KBM-7 (cell line): ENCODE measurements around the gene SUGCT.

Experiments used
- DNase-seq: peaks from one replicate; pipeline ENCODE4 v3.0.0-alpha.2; 2015
- in situ Hi-C: fragments of 300-500 bp; cut with MboI; formaldehyde crosslinking; loops from 2 replicates; pipeline ENCODE4 v1.14.3; 2020; ENCODE audit warnings: low sequenced_read_pairs, low pct_unique_long_range_greater_than_20kb, mixed read lengths

Gene SUGCT

DNA sequence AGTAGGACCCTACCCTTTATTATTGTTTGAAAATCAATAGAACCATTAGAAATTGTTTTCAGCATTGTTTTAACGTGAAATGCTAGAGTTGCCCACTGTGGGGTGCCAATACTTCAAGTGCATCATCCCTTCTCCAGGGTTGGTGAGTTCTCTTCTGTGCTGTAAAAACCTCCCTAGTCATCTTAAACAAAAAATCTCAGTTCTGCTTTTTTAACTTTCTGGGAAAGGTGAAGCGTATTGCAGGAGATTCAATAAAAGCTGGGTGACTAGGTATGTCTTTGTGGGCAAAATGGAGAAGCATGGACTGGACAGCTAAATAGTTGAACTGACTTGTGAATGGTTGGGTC lies 699.1 kb downstream of the SUGCT start:
- in situ Hi-C loops = no loop called here
- no peak for DNase-seq

- in situ Hi-C loops = no loop called here
- DNase-seq = peak; percentile 8
These were observed 701.4 kb downstream of the SUGCT start for GRCh38 chr7:40836218-40836617.

GRCh38 chr7:40839881-40840280 lies 705.1 kb downstream of the SUGCT start:
- in situ Hi-C loops = no loop called here
- DNase-seq = no peak

DNA sequence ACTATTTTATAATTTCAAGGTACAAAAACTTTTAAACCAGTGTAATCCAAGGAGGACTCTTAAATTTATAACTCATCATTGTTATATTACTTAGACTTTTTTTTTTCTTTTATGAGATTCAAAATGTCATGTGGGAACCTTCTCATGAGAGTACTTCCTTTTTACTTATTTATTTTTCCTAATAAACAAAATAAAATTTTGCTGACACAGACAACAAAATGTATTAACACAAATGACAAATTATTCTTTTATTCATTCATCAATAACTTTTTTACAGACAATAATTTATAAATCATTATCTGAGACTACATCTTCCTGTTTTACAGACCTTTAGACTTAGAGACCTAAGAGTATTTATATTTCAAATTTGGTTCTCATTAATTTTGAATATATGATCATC lies 706.2 kb downstream of the SUGCT start:
- in situ Hi-C loops = no loop called here
- DNase-seq = no peak

DNA sequence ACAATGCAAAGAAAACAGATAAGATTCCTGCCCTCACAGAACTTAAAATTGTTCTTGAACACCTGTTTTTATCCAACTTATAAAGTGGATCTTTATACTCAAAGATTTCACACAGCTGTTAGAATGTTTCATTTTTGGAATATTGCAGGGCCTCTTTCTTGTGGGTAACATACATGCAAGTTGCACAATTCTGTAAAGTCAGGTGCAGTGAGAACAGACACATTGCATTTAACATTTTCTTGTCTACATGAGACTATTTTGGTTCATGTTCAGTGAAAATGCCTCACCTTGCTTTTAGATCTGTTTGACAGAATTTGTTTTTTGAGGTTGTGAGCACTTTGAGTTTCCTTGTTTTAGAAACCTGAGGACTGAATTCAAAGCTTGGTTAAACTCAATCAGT lies 707.8 kb downstream of the SUGCT start:
- in situ Hi-C loops = no loop called here
- DNase-seq = no peak

DNA sequence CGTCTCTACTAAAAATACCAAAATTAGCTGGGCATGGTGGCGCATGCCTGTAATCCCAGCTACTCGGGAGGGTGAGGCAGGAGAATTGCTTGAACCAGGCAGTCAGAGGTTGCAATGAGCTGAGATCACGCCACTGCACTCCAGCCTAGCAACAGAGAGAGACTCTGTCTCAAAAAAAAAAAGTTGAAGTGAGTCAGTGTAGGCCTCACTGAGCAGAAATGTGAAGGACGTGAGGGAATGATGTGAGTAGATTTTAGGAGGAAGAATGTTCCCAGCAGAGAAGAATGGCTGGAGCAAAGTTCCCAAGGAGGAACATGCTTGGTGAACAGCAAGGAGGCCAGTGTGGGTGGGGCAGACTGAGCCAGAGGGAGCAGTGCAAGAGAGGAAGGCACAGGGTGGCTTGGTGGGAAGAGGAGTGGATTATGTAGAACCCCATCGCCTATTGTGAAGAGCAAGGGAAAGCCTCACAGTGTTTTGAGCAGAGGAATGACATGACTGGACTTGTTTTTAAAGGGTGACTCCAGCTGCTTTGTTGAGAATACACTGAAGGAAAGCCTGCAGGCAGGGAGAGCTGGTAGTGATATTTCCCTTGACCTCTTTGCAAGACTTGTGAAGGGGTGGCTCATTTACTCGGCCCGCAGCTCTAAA lies 708.7 kb downstream of the SUGCT start:
- in situ Hi-C loops = no loop called here

DNA sequence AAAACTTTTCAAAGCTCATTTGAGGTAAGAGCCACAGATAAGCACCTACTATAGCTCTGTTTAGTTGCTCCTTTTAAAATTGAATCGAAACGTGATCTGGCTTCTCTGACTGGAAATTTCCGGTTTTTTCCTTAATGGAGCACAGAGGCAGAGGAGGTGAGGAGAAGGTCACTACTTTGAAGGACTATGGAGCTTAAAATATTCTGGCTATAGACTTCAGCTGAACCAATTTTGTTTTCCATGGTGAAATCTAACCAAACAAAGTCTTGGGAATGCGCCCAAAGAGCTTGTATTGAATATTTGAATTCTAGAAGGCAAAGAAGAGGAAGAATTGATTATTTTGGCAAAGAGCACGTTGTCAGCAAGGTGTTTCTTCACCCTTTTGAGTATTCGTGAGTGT lies 711.1 kb downstream of the SUGCT start:
- no peak for DNase-seq
- in situ Hi-C loops = no loop called here

More for the DNA sequence above, 708.7 kb downstream of the SUGCT start:
- DNase-seq = no peak

DNA sequence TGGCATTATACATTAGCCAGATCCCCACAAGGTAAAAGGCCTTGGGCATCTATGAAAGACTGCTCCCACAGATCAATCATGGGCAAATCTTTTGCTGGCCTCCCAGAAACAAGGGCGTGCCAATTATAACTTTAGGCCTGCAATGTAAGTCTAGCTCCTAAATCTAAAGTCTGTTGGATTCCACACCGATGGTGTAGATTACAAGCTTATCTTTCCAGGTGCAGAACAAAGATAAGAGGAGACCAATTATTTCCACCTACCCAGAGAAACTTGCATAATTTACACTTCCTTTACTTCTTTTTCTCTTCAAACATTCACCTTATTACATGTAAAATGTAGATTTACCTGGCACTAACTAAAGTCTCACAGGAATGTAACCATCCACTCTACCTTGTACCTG lies 713.1 kb downstream of the SUGCT start:
- DNase-seq = no peak
- in situ Hi-C loops = no loop called here

DNA sequence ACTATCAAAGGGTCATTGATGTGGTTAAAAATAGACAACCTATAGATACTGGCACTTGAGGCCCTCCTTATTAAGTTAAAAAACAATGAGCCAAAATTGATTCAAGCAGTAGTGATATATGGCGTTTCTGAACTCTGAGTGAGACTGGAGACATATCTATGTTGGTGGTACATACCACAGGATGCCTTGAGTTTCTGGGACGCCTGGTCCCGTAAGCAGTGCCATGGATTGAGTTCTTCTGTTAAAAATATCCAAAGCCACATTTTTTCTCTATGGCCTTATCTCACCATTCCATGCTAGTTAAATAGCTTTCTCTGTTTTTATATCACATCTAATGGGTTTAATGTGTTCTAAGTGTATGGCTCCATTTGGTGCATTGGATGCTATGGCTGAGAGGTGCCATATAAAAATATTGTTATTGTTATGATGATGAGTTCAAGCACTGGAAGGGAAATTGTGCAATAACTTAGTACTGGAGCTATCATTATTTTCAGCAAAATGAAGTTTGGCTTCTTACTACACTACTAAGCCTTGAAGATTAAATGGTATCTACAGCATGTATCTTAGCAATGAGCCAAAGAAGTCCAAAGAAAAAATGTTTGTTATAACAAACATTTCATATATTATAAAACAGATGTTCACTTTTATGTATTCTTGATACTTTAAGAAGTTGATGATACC lies 713.9 kb downstream of the SUGCT start:
- in situ Hi-C loops = no loop called here
- DNase-seq = no peak

DNA sequence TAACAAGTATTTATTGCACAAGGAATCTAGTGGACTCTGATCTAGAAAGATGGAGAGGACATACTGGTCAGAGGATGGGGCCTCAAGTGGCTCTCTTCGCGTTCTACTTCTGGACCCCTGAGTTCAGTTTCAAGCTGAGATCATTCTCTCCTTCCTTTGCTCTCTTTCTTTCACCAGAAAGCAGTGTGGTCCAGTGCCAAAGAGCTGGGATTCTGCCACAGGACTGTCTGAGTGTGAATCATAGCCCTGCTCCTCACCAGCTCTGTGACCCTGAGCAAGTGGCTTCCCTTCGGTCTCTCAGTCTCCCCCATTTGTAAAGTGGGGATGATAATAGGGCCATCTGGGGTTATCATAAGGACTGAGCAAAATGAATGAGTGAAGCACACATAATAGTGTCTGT lies 715.2 kb downstream of the SUGCT start:
- DNase-seq = no peak

DNA sequence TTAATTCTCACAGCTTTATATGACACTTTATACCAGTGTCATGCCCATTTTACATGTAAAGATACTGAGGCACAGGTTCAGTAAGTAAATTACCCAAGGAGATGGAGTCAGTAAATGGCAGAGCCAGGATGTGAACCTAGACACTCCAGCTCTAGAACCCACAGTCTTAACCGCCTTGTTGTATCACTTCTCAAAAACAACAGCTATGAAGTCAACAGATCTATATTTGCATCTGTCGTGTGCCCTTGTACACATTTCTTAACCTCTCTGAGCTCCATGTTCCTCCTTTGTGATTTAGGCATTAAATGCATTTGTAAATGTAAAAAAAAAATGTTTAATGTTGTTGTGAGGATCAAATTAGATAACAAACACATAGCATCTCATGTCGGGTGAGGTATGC lies 716.2 kb downstream of the SUGCT start:
- in situ Hi-C loops = no loop called here
- no peak for DNase-seq

More for the DNA sequence above, 715.2 kb downstream of the SUGCT start:
- in situ Hi-C loops = no loop called here

GRCh38 chr7:40859076-40859475 lies 724.3 kb downstream of the SUGCT start:
- in situ Hi-C loops = no loop called here
- DNase-seq = no peak

GRCh38 chr7:40859965-40860543 lies 725.2 kb downstream of the SUGCT start:
- no peak for DNase-seq
- in situ Hi-C loops = no loop called here

GRCh38 chr7:40865441-40866233 lies 730.8 kb downstream of the SUGCT start:
- DNase-seq = no peak
- in situ Hi-C loops = no loop called here

GRCh38 chr7:40866601-40867000 lies 731.8 kb downstream of the SUGCT start:
- in situ Hi-C loops = no loop called here
- DNase-seq = no peak

DNA sequence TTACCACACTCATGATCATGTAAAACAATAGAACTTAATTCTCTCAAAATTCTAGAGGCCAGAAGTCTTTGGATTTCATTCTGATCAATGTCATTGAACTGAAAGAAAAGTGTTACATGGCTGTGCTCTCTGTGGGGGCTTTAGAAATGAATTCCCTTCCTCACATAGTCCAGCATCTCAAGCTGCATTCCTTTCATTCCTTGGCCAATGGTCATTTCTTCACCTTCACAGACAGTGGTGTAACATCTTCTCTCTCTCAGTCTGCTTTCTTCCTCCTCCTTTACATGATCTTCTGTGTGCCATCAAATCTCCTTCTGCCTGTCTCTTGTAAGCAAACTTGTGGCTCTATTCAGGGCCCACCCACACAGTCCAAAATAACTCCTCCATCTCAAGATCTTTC lies 735.3 kb downstream of the SUGCT start:
- DNase-seq = no peak
- in situ Hi-C loops = no loop called here

DNA sequence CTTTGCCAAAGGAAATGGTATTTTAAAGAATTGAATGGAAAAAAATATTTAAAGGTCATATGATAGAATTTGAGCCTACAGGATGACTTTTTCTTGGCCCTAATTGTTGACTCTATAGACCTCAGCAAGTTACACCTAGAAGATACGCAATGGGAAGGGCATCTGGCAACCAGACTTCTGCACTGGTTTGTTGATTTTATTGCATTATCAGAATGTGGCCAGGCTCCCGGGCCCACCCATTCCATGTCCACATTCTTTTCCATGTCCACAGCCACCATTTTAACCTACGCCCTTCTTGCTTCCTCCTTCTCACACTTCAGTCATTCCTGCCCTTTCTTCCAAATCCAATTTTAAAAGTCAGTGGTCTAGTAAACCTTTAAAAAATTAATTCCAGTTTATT lies 738.4 kb downstream of the SUGCT start:
- in situ Hi-C loops = no loop called here
- DNase-seq = no peak

GRCh38 chr7:40874756-40875155 lies 740.0 kb downstream of the SUGCT start:
- in situ Hi-C loops = no loop called here
- no peak for DNase-seq

- no peak for DNase-seq
- in situ Hi-C loops = no loop called here
These were observed 741.8 kb downstream of the SUGCT start for GRCh38 chr7:40876601-40877000.

GRCh38 chr7:40879941-40880543 lies 745.2 kb downstream of the SUGCT start:
- DNase-seq = no peak
- in situ Hi-C loops = no loop called here
